HG03439 (cell line): ENCODE data around the gene PDE4B.
"Not testable (repeated sequence)": the region's sequence is repeated elsewhere in the genome, so short reads cannot be mapped to it uniquely, and the experiment has no call there.

Experiments
- ATAC-seq: cut with Tn5 transposase; IDR thresholded peaks from one replicate; pipeline ENCODE4 v1.9.1; 2021; ENCODE audit warnings: mild to moderate bottlenecking, moderate library complexity; ENCODE audit not compliant: unreplicated experiment

The PDE4B gene

DNA sequence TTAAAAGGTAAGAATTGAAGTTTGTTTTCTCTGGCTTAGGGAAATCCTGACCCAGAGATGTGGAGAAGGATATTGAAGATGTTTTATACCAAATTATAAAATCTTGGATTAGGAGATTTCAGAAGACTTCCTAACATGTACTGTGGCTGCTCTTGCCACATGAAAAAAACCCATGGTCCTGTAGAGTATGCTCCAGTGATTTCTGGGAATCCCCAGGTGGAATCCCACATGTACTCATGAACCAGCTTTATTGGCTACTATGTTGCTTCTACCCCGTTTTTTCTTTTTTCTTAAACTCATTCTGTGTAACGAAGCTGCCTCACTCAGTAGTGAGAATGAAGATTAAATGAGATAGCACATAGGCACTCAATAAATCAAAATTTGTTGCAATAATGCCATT is 608.5 kb downstream of the PDE4B start:
- ATAC-seq = no peak

DNA sequence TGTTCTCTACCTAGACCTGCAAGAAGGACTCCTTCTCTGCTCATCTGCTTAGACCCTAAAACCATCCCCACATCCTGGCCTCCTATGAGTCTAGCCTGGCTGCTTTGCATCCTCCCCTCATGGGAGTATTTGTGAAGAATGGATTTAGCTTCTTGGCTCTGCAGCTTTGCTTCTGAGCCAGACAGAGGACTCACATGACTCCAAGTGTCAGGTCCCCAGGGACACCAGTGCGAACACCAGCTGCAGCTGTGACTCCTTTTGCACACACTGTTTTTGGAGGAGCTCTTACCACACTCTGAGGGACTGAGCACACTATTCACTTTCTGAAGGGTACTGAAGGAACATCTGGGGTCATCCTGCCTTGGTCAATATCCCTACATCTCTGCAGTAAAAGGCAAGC is 609.5 kb downstream of the PDE4B start:
- ATAC-seq = peak; percentile 82

DNA sequence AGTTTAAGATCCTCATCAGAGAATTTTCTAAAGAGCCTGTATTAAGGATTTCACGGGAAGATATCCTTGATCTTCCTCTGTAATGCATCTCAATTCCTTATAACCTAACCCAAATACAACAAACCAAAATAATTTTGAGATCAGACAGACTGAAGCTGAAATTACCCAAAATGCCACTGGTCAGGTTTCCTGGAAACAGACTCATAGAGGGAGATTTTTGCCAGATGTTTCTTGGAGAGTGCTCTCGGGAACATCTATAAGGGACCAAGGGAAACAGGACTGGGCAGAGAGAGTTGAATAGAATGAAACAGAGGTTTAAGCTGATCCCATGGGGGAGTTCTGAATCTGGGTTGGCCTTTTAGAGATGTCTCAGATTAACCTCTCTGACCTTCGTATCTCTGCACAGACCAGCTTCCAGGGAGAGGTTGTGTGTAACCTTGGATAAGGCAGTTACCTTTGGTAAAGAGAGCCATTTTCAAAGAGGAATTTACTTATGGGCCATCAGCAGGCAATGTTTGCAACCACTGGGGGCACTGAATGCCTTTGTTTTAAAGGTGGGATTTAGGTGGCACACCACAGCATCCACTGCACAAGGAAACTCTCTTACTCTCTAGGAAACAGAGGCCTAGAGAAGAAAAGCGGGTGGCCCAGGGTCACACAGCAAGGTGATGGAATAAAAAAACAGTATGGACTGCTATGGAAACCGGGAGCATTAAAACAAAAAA is 610.5 kb downstream of the PDE4B start:
- no peak for ATAC-seq

- no peak for ATAC-seq
Measured at GRCh38 chr1:66405061-66405460, 612.4 kb downstream of the PDE4B start.

GRCh38 chr1:66411449-66411848 is 618.8 kb downstream of the PDE4B start:
- ATAC-seq = not testable (repeated sequence)

DNA sequence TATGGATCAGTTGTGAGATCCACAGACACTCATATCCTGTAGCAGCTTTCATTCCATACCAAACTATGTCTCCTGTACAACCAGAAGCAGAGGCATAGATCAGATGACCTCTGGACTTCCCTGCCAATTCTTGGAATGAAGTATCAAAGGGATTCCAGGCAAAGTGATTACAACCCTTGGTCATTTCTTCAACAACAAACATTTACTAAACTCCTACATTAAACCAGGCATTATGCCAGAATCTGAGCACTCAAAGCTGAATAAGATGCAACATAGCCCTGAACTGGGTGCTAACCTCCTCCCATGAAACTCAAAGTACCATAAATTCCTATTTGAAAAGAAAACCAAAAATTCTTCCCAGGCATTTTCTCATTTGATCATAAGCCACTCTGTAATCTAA is 620.0 kb downstream of the PDE4B start:
- ATAC-seq = no peak

DNA sequence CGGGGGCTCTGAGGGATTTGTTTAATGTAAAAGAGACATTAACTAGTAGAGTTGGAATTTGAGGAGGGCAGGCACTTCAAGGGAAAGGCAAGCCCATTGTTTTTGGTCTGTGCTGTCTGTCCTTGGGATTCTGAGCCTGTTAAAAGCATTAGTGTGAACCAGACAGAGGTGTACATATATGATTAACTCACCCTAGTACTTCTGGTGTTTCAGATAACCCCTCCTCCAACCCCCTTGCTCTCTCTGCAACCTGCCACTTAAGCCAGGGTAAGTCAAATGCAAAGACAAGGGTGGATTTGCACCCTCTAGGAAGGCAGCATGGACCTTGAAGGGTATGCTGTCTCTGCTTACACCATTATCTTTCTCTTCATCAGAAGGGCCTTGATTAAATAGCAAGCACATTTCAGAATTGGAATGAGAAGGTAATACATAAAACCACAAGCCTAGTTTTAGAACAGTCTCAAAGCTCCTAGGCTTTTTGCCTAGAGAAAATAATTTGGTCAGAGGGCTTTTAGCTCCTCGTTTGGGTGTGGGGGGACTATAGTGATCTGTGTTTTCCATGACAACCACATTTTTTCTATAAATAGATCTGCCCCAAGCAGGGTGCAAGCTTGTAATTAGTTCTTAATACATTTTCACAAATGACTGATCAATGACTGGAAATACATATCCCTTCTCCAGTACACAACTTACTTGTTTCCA is 620.6 kb downstream of the PDE4B start:
- ATAC-seq = no peak

GRCh38 chr1:66413838-66414175 is 621.1 kb downstream of the PDE4B start:
- no peak for ATAC-seq

DNA sequence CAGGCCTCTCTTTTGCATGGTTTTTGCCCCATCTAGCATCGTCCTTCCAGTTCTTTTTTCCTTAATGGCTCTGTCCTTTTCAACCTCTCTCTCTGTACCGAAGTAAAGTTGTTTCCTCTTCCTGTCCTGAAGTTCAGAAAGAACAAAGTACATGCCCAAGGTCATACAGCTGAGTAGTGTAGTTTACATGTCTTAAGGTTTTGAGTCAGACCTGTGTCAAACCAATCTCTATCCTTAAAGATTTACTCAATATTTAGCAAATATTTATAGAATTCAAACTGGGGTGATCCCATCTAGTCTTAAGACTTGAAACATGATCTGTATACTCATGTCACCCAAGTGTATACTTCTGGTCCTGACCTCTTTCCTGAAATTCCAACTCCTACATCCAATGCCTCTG is 622.6 kb downstream of the PDE4B start:
- no peak for ATAC-seq

DNA sequence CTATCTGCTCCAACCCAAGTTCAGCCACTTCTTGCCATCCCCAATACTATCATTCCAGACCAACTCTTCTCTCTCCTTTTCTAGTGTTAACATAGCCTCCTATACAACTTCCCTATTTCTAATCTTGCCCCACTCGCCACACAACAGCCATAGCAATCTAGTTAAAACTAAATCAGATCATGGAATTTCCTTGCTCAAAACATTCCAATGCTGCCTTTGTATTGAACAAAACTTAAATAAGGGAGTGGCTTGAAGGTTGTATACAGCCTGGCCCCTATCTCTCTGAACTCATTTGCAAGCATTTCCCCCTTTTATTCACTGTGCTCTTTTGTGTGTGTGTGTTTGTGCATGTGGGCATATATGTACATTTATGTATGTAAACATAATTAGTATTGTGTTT is 623.2 kb downstream of the PDE4B start:
- no peak for ATAC-seq

- no peak for ATAC-seq
Measured at GRCh38 chr1:66416295-66416694, 623.6 kb downstream of the PDE4B start.

- ATAC-seq = no peak
Measured at GRCh38 chr1:66418021-66418420, 625.3 kb downstream of the PDE4B start.

DNA sequence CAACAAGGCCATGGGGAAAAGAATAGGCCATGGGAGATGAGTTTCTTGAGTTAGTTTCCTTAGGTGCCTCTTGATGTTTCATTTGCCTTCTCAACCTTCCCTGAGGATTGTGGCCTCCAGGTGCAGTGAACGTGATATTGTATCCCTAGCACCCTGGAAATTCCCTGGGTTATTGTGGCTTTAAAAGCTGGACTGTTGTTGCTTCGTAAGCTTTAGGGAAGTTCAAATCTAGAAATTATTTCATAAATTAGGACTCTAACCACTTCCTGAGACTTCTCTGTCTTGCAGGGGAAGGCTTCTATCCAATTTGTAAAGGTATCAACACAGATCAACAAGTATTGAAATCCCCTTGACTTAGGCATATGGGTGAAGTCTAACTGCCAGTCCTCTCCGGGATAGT is 627.5 kb downstream of the PDE4B start:
- ATAC-seq = not testable (repeated sequence)

DNA sequence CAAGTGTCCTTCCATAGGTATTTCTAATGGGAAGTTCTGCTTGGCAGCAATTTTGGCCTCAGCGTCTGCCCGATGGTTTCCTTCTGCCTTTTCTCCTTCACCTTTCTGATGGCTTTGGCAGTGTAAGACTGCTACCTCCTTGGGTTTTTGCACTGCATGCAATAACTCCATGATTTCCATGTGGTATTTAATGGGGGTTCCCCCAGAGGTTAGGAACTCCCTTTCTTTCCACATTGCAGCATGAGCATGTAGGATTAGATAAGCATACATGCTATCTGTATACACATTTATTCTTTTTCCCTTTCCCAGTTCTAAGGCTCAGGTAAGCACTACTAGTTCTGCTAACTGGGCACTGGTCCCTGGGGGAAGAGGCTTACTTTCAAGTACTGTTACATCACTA is 628.2 kb downstream of the PDE4B start:
- not testable (repeated sequence) for ATAC-seq

GRCh38 chr1:66422804-66423203 is 630.1 kb downstream of the PDE4B start:
- no peak for ATAC-seq
